GM18499 (cell line): ENCODE data around the gene EDARADD.
"Not testable (repeated sequence)": the region's sequence is repeated elsewhere in the genome, so short reads cannot be mapped to it uniquely, and the experiment has no call there.

Source experiments
- ATAC-seq: cut with Tn5 transposase; IDR thresholded peaks from one replicate; pipeline ENCODE4 v1.9.1; 2021; ENCODE audit warnings: moderate number of reproducible peaks; ENCODE audit not compliant: insufficient read depth, unreplicated experiment

Gene EDARADD

DNA sequence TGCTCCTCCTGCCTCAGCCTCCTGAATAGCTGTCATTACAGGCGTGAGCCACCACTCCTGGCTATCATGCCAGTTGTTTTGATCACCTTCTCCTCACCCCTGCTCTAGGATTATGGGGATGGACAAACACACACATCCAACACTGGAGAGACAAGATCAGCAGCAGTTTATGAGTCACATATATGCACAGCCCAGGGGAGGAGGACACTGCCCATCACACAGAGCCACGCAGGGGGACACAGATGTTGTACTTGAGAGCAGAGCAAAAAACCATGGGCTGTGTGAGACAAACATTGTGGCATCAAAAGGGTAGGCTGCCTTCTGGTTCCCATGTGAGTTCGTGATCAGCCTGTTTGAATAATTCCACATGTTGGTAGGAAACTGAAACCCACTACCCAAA lies 32.1 kb downstream of the EDARADD start:
- no peak for ATAC-seq

DNA sequence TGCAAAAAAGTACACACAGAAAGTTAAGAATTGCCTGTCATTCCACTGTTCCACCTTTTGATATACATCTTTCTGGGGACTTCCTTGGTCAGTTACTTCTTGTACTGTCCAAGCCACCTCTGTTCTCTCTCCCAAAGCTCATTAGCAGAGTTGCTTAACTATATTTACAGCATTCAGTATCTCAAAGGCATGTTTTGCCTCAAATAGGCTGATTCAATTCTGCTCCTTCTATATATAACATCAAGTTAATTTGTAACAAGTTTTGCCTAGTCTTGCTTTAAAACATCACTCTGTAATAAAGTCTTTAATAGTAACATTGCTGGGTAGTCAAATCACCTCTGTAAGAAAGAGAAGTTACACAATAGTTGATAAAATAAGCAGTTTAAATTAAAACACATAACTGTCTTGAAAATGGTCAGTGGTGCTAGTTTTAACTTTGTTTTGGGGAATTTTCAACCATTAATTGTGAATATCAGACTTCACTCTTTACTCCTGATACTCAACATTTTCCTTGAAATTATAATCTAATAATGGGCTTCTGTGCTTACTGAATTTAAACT lies 35.7 kb downstream of the EDARADD start:
- no peak for ATAC-seq

DNA sequence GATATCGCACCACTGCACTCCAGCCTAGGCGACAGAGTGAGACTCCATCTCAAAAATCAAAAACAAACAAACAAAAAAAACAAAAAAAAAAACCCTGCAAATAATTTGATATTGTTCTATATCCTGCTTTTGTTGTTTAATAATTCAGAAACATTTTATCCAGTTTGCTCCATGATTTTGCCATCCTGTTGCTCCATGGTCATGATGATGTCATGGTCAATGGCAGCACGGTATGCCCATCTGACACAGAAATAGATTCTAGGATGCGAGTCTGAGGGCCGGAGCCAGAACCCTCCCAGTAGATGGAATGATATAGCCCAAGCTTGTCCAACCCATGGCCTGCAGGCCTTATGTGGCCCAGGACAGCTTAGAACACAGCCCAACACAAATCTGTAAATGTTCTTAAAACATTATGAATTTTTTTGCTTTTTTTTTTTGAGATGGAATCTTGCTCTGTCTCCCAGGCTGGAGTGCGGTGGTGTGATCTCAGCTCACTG lies 39.8 kb downstream of the EDARADD start:
- ATAC-seq, result no peak

GRCh38 chr1:236438614-236439013 lies 44.5 kb downstream of the EDARADD start:
- no peak for ATAC-seq

- ATAC-seq, result no peak
Observed at GRCh38 chr1:236440373-236440772, 46.3 kb downstream of the EDARADD start.

- no peak for ATAC-seq
Observed at GRCh38 chr1:236450779-236451178, 56.7 kb downstream of the EDARADD start.

GRCh38 chr1:236451796-236452373 lies 57.8 kb downstream of the EDARADD start:
- ATAC-seq, result no peak

DNA sequence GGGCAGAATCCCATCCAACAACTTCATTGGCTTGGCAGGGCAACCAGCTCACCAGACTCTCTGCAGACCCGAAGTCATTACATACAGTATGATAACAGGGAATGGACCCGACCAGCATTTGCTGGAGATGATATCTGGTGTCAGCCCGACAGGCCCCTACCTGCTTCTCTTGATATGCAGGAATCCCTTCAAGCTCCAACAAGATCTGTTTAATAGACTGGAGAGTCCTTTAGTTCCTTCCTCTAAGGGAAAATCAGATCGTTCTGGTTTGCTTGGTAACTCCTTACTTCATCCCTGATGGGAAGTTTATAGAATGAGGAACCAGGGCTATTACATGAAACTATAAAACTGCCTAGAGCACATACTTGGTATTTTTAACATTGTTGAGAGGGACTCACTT lies 61.2 kb downstream of the EDARADD start:
- no peak for ATAC-seq

GRCh38 chr1:236457775-236458174 lies 63.7 kb downstream of the EDARADD start:
- ATAC-seq, result no peak

DNA sequence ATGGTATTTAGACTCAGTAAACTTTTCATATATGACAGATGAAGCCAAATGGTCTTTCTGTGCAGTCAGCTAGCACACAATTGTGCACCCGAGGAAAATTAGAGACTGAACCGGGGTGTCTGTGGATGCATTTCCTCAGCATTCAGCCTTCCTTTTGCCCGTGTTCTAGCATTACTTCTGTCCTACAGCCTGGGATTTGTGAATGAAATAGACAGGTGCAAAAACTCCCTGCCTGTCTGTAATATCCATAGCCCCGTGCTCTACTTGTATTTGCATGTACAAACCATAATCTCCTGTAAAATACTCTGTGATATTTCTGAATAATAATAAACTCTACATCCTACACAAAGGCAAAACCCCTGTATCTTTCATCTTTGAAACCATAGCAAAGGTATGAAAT lies 64.9 kb downstream of the EDARADD start:
- no peak for ATAC-seq

- ATAC-seq, result no peak
Observed at GRCh38 chr1:236460103-236460502, 66.0 kb downstream of the EDARADD start.

GRCh38 chr1:236464197-236464596 lies 70.1 kb downstream of the EDARADD start:
- not testable (repeated sequence) for ATAC-seq

GRCh38 chr1:236465231-236465958 lies 71.3 kb downstream of the EDARADD start:
- peak; percentile 34 for ATAC-seq

DNA sequence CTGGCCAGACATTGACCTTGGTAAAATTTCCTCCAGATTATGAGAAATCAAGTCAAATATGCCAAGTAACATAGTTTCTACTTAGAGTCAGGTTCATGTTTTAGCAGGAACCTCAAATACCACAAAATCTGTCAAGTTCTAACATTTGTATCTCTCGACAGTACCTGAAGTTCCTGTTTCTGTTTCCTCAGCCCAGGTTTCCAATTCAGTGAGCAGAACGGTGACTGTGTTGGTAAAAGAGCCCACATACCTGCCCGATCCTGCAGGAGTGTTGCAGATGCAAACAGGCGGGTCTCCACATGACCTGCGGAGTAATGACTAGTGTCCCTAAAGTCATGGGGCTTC lies 71.8 kb downstream of the EDARADD start:
- peak; percentile 82 for ATAC-seq

GRCh38 chr1:236467327-236467641 lies 73.2 kb downstream of the EDARADD start:
- no peak for ATAC-seq

DNA sequence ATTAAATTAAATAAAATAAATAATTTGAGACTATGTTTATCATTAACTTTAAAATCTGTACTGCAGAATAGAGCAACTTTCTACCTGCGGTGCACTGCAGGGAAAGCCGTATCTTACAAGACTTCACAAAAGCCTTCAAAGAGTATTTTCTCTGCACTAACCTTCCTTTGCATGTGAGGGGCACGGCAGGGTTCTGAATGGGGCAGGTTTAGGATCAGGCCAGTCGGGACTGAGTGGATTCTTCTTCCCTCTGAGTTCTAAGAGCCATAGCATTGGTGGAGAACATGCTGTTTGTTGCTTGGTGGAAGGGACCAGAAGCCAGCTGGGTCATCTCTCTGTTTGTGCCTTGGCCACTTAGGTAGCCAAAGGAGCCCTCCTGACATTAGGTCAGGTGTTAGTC lies 74.5 kb downstream of the EDARADD start:
- ATAC-seq, result no peak

DNA sequence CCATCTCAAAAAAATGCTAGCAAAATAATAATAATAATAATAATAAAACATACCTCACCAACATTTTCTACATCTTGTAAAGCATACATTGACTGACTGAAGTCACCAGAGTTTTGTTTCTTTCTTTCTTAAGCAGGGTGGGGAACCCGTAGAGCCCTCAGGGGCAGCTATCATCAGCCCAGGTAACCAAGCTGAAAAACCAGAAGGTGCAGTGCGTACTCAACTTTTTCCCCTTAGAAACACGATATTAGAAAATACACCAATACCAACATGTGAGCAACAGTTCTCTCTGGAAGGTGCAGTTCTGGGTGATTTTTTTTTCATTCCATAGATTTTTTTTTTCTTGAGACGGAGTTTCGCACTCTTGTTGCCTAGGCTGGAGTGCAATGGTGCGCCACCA lies 75.4 kb downstream of the EDARADD start:
- ATAC-seq, result no peak

DNA sequence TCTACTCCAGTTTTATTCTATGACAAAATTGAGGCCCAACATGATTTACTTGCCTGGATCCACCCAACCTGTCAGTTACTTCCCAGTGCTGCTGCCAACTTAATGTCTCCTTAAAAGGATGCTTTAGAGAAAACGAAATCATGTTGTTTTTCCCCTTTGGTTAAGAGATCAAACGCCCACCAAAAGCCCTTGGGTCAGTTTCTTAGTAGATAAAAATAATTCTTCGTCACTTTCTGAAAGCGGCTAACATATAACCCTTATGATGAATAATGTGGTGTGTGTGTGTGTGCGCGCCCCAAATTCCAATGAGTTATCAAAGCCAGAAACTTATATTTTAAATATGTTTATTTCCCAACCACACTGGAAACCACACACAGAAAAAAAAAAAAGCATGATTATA lies 77.0 kb downstream of the EDARADD start:
- ATAC-seq, result no peak

- ATAC-seq, result no peak
Observed at GRCh38 chr1:236471653-236472052, 77.6 kb downstream of the EDARADD start.

DNA sequence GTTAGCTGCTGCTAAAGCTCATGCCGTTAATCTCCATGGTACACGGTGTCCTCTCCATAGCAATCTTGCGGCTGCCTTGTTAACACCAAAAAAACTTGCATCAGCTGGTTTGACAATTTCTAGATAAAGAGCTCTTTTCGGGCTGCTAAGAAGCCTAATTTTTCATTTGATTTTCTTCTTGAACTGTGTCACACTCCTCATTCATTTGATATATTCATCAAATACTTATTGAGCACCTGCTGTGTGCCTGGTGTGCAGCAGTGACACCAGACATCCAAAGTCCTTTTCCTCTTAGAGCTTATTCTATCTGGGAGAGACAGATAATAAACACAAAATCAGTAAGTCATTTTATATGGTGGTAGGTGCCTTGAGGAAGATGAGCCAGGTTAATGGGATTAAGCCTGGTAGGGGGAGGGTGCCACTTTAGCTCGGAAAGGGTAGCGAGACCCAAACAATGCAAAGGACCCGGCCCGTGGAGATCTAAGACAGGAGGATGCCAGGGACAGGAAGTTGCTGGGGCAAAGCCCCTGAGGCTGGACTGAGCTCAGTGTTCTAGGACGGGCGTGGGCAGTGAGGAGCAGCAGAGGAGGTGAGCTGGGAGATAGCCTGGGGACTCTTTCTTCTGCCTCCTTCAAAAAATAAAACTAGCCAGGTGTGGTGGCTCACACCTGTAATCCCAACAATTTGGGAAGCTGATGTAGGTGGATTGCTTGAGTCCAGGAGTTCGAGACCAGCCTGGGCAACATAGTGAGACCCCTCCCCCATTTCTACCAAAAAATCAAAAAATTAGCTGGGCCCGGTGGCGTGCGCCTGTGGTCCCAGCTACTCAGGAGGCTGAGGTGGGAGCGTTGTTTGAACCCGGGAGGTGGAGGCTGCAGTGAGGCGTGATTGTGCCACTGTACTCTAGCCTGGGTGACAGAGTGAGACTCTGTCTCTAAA lies 79.0 kb downstream of the EDARADD start:
- no peak for ATAC-seq

- ATAC-seq, result no peak
Observed at GRCh38 chr1:236476019-236476418, 81.9 kb downstream of the EDARADD start.
